PC-9 (cell line): Measurements from ENCODE around the gene KCNK7. TPM values are rescaled to one million over a fixed set of nuclear protein-coding genes. Genes with fewer than 3 reads are reported as not detected.

Source experiments
- BruUV-seq: library from RNA; stranded (reverse); fragments of 400-500 nt; replicated peaks from 2 replicates; lab custom pipeline; 2021; lab: Mats Ljungman, UMichigan
- CTCF ChIA-PET: fragments of 300-600 bp; sonication (Branson Sonifier 250); formaldehyde crosslinking; loops from one replicate; lab custom pipeline; 2022; ENCODE audit warnings: antibody characterized with exemption; lab: Charles Lee
- POLR2A ChIA-PET: fragments of 300-600 bp; sonication (Branson Sonifier 250); formaldehyde crosslinking; loops from one replicate; lab custom pipeline; 2022; ENCODE audit warnings: antibody characterized with exemption; ENCODE audit not compliant: unreplicated experiment; lab: Charles Lee
- DNase-seq, 2 experiments: peaks; one replicate each; pipeline versions ENCODE4 v3.0.0 to v3.0.0-alpha.2; 2015 to 2022; ENCODE audit warnings: mixed read lengths in 1 of 2
- H2AFZ ChIP-seq: fragments of 200-600 bp; sonication (generic); 2 replicates; pipeline ENCODE4 v1.8.1; 2017; ENCODE audit warnings: antibody characterized with exemption
- H3F3A ChIP-seq: fragments of 200-600 bp; sonication (generic); 2 replicates; pipeline ENCODE4 v1.8.1; 2017; ENCODE audit warnings: antibody characterized with exemption, mild to moderate bottlenecking, low read depth; ENCODE audit not compliant: insufficient read depth
- H3K27ac ChIP-seq: fragments of 200-600 bp; sonication (generic); 2 replicates; pipeline ENCODE4 v1.6.1; 2016; ENCODE audit warnings: mixed run types
- H3K27me3 ChIP-seq: fragments of 200-600 bp; sonication (generic); 2 replicates; pipeline ENCODE4 v1.6.1; 2016; ENCODE audit warnings: low read depth, mixed run types; ENCODE audit not compliant: insufficient read depth
- H3K36me3 ChIP-seq: fragments of 200-600 bp; sonication (generic); 2 replicates; pipeline ENCODE4 v1.6.1; 2016; ENCODE audit warnings: low read depth, mixed run types
- H3K4me1 ChIP-seq: fragments of 200-600 bp; sonication (generic); replicated peaks from 2 replicates; pipeline ENCODE4 v1.6.1; 2016; ENCODE audit warnings: mixed run types; ENCODE audit not compliant: insufficient read depth
- H3K4me2 ChIP-seq: fragments of 200-600 bp; sonication (generic); 2 replicates; pipeline ENCODE4 v1.6.1; 2017; ENCODE audit warnings: mixed run types
- H3K4me3 ChIP-seq: fragments of 200-600 bp; sonication (generic); 2 replicates; pipeline ENCODE4 v1.6.1; 2016; ENCODE audit warnings: mixed run types
- H3K79me2 ChIP-seq: fragments of 200-600 bp; sonication (generic); 2 replicates; pipeline ENCODE4 v1.6.1; 2017; ENCODE audit warnings: low read depth, mixed run types
- H3K9me2 ChIP-seq: fragments of 200-600 bp; sonication (generic); 2 replicates; pipeline ENCODE4 v1.8.1; 2017; ENCODE audit warnings: mild to moderate bottlenecking; ENCODE audit not compliant: insufficient read depth
- H3K9me3 ChIP-seq: fragments of 200-600 bp; sonication (generic); 2 replicates; pipeline ENCODE4 v1.8.1; 2016; ENCODE audit warnings: low read depth; ENCODE audit not compliant: insufficient read depth
- H4K20me1 ChIP-seq: fragments of 200-600 bp; sonication (generic); 2 replicates; pipeline ENCODE4 v1.8.1; 2017; ENCODE audit not compliant: insufficient read depth
- EZH2 ChIP-seq: fragments of 200-600 bp; sonication (generic); IDR thresholded peaks from 2 replicates; pipeline ENCODE4 v1.8.0; 2017; ENCODE audit warnings: antibody characterized with exemption, low read depth
- intact Hi-C: fragments of 100-400 bp; cut with micrococcal nuclease; formaldehyde crosslinking; loops from one replicate; pipeline ENCODE4 v1.10.0; 2022; ENCODE audit not compliant: unreplicated experiment
- total RNA-seq: library from RNA; stranded (reverse); gene quantifications from 2 replicates; pipeline ENCODE4 v1.2.3, GENCODE V29; 2021
- TF ChIP-seq, protein P1 (sequence below): fragments of 200-600 bp; sonication (generic); conservative IDR thresholded peaks from 2 replicates; pipeline ENCODE4 v1.6.1; 2017; ENCODE audit warnings: mixed run types, antibody characterized with exemption, mild to moderate bottlenecking, moderate library complexity

KCNK7 gene
- total RNA-seq, 1 experiment from 2014 or later, result not detected

DNA sequence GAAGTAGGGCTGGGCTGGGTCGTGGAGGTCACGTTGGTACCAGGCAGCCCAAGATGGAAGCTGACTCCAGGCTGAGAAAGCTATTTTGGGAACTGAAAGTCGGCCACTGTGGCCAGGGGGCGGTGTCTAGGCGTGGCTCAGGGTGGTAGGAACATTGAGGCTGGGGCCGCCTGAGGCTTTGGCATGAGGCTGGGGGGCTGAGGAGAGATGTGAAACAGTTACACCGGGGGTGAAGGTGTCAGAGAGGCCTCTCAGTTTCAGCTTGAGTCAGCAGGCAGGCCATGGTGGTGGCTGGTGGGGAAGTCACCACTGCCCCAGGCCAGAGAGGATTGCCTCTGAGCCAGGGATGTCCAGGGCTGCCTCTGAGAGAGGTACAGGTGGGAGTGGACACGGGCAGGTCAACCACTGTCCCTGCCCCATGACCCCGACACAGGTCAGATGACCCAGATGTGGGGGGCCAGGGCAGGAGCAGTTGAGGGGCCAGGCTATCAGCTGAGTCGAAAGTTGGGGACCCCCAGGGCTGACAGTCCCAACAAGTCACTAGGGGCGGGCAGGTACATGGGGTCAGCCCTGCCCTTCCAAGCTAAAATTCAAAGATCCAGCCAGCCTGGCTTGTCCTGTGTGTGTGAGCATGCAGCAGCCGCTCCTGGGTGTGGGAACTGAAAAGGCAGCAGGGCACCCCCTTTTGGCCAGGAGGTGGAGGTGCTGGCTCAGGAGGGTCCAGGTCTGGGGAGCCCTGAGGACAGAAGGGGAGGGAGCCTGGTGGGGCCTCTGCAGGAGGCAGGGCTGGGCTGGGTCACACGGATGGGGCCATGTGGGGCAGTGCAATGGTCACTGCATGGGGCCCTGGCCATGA lies 7.2 kb downstream of the KCNK7 start:
- TF ChIP-seq, protein P1, sequence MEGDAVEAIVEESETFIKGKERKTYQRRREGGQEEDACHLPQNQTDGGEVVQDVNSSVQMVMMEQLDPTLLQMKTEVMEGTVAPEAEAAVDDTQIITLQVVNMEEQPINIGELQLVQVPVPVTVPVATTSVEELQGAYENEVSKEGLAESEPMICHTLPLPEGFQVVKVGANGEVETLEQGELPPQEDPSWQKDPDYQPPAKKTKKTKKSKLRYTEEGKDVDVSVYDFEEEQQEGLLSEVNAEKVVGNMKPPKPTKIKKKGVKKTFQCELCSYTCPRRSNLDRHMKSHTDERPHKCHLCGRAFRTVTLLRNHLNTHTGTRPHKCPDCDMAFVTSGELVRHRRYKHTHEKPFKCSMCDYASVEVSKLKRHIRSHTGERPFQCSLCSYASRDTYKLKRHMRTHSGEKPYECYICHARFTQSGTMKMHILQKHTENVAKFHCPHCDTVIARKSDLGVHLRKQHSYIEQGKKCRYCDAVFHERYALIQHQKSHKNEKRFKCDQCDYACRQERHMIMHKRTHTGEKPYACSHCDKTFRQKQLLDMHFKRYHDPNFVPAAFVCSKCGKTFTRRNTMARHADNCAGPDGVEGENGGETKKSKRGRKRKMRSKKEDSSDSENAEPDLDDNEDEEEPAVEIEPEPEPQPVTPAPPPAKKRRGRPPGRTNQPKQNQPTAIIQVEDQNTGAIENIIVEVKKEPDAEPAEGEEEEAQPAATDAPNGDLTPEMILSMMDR, result peak; percentile 76
- no peak for TF ChIP-seq EZH2
- Histone ChIP-seq H3K27me3 (no peaks in the 10 kb centered on the region), H3K4me1 (no peaks in the 10 kb centered on the region), H3F3A (peaks cover 38% of the 10 kb centered on the region; the same call in 1 of the 2 replicates), H3K4me2 (no peak overlapping the region), H3K9me2 (no peaks in the 10 kb centered on the region), H3K27ac (no peak overlapping the region), H3K4me3 (no peak overlapping the region), H2AFZ (no peak overlapping the region), H4K20me1 (no peaks in the 10 kb centered on the region), H3K36me3 (no peaks in the 10 kb centered on the region), H3K9me3 (no peaks in the 10 kb centered on the region), H3K79me2 (no peaks in the 10 kb centered on the region)
- intact Hi-C loops, result no loop called here
- BruUV-seq, result no TSS peak
- ChIA-PET POLR2A (interaction anchor here (0.6 kb wide), 1 partner anchor 47 kb away, joined by 3 read pairs; no protein-coding TSS in a partner anchor), CTCF (interaction anchor here (1.0 kb wide), 1 partner anchor 11 kb away, joined by 3 read pairs; no protein-coding TSS in a partner anchor)
- peak in 1 of 2 experiments; percentile 44 for DNase-seq

DNA sequence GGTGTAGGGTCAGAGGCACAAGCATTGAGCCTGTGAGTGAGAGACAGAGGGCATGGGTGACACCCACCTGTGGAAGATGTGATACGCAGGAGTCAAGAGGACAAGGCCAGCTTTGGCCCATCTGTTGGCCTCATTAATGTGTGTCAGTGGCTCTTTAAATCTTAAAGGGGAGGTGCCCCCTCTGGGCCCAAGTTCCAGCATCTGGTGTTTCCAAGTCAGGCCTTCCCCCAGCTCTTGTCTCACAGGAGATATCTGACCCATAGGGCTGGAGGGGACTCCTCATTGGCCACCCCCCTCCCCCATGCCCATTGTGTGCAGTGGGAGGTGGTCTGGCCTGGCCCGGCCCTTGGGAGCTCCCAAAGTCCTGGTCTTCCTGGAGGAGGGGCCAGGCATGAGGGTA lies 8.9 kb downstream of the KCNK7 start:
- Histone ChIP-seq H3K27me3 (no peaks in the 10 kb centered on the region), H2AFZ (no peak overlapping the region), H3K9me3 (no peaks in the 10 kb centered on the region), H4K20me1 (no peaks in the 10 kb centered on the region), H3K4me2 (no peak overlapping the region), H3K4me3 (no peak overlapping the region), H3K27ac (no peak overlapping the region), H3K79me2 (no peaks in the 10 kb centered on the region), H3K9me2 (no peaks in the 10 kb centered on the region), H3F3A (peaks cover 44% of the 10 kb centered on the region; the same call in 1 of the 2 replicates), H3K36me3 (no peaks in the 10 kb centered on the region), H3K4me1 (no peaks in the 10 kb centered on the region)
- intact Hi-C loops, result no loop called here
- no peak for DNase-seq
- ChIA-PET POLR2A (interaction anchor here (0.6 kb wide), 1 partner anchor 325 kb away, joined by 6 read pairs; the partner anchor contains the start of gene POLA2), CTCF (no interaction called here)
- TF ChIP-seq, protein P1, result no peak
- no peak for TF ChIP-seq EZH2
- BruUV-seq, result no TSS peak

DNA sequence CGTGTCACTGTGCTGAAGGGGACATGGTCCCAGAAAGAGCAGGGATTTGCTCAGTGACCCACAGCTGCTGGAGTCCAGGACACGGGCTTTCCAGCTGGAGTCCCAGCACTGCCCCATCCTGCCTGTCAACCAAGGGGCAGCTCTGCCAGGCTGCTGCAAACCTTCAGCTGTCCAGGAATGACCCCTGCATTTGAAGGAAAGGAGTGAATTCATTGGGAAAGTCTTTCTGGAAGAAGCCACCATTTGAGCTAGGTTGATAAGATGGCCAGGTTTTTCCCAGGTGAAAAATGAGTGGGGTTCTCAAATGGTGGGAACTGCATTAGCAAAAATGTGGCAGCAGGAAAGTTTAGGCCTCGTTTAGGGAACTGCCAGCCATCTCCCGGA lies 9.4 kb downstream of the KCNK7 start:
- POLR2A ChIA-PET, result interaction anchor here (0.6 kb wide), 1 partner anchor 324 kb away, joined by 6 read pairs; the partner anchor contains the start of gene POLA2
- Histone ChIP-seq H3K27ac (no peak overlapping the region), H3K36me3 (no peaks in the 10 kb centered on the region), H3K4me3 (no peak overlapping the region), H3K4me1 (no peaks in the 10 kb centered on the region), H3K9me3 (no peaks in the 10 kb centered on the region), H4K20me1 (no peaks in the 10 kb centered on the region), H3K79me2 (no peaks in the 10 kb centered on the region), H3F3A (peaks cover 42% of the 10 kb centered on the region; the same call in 1 of the 2 replicates), H3K9me2 (no peaks in the 10 kb centered on the region), H3K4me2 (no peak overlapping the region), H2AFZ (no peak overlapping the region), H3K27me3 (no peaks in the 10 kb centered on the region)
- intact Hi-C loops, result no loop called here
- DNase-seq, result no peak
- CTCF ChIA-PET, result no interaction called here
- TF ChIP-seq, protein P1, result no peak
- no peak for TF ChIP-seq EZH2
- no TSS peak for BruUV-seq
